Stimulated activated CD4-positive, alpha-beta T cell treated with anti-CD3 and anti-CD28 coated beads, Interleukin-4, amount 100 ng/mL, for 1 hour (primary cell): ENCODE measurements around the gene CDCA3.

Source experiments
- DNase-seq: peaks from one replicate; pipeline ENCODE4 v3.0.0-alpha.2; 2020

Gene CDCA3

DNA sequence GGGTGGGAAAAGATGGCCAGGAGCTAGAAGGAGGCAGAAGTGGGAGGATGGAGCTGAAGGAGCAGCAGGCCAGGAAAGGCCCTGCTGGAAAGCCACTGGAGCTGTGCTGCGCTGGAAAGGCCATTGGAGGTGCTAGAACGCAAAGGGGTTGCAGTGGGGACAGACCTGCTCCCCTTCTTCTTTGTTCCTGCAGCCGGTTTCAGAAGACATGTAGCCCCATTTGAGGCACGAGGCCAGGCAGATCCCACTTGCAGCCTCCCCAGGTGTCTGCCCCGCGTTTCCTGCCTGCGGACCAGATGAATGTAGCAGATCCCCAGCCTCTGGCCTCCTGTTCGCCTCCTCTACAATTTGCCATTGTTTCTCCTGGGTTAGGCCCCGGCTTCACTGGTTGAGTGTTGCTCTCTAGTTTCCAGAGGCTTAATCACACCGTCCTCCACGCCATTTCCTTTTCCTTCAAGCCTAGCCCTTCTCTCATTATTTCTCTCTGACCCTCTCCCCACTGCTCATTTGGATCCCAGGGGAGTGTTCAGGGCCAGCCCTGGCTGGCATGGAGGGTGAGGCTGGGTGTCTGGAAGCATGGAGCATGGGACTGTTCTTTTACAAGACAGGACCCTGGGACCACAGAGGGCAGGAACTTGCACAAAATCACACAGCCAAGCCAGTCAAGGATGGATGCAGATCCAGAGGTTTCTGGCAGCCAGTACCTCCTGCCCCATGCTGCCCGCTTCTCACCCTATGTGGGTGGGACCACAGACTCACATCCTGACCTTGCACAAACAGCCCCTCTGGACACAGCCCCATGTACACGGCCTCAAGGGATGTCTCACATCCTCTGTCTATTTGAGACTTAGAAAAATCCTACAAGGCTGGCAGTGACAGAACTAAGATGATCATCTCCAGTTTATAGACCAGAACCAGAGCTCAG lies 31.7 kb downstream of the CDCA3 start:
- DNase-seq = no peak

DNA sequence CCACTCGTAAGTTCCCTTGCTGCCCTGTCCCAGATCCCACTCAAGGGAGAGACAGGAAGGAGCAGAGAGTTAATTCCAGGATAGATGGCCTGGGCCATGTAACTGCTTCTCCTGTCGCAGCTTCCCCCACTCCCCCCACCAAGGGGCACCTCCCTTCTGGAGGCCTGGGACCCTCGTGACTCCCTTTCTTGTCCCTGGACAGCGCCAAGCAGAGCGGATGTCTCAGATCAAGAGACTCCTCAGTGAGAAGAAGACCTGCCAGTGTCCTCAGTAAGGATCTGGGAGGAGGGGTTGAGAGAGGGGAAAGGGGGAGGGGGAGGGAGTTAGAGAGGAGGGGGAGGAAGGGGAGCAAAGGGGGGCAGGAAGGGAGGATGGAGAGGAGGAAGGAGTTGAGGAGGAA lies 32.4 kb downstream of the CDCA3 start:
- DNase-seq = no peak

DNA sequence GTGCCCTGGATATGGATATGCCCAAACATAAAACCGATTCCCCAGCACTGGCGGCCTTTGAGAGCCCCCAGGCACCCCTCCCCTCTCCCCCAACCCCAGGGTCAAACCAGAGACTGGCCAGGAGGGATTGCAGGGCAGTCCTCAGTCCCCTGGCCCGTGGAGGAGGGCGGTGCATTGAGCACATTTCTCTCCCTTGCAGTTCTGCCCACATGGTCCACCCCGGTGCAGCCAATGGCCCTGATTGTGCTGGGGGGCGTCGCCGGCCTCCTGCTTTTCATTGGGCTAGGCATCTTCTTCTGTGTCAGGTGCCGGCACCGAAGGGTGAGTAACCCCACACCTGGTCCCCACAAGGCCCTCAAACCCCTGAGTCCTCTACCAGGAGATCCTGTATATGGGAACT lies 32.9 kb downstream of the CDCA3 start:
- no peak for DNase-seq

DNA sequence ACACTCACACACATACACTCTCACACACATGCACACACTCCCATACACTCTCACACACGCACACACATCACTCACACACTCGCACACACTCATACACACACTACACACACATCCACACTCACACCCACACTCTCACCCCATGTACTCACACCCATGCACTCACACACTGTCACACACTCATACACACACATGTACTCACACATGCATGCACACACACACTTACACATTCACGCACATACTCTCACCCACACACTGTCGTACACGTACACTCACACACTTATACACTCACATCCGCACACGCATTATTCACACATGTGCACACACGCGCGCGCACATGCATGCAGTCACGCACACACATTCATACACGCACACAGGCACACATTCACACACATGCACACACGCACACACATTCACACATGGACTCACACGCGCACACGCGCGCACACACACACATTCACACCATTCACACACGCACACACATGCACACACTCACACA lies 33.4 kb downstream of the CDCA3 start:
- no peak for DNase-seq

DNA sequence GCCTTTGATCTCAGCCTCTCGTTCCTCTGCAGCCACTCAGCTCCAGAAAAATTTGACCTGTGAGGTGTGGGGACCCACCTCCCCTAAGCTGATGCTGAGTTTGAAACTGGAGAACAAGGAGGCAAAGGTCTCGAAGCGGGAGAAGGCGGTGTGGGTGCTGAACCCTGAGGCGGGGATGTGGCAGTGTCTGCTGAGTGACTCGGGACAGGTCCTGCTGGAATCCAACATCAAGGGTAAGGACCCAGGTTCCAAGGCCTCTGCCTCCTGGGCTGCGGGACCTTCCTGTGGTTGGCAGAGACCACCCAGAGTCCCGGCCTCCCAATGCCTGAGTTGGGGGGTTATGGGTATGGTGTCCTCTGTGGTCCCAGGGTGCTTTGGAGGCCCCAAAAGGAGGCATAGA lies 34.0 kb downstream of the CDCA3 start:
- DNase-seq = no peak

DNA sequence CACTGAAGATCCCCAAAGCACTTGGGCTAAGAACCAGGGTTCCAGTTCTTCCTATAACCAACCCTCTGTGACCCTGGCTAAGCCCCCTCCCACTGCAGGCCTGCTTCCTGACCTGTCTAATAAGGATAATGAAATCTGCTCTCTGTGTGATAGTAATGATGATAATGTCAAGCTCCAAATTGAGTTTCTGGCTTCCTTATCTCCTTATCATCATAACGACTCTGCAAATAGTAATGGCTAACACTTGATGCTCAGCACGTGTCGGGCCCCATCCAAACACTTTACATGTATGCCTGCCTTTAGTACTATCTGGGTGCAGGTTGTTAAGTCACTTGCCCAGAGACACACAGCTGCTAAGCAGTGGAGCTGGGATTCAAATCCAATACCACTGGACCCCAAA lies 34.5 kb downstream of the CDCA3 start:
- no peak for DNase-seq

DNA sequence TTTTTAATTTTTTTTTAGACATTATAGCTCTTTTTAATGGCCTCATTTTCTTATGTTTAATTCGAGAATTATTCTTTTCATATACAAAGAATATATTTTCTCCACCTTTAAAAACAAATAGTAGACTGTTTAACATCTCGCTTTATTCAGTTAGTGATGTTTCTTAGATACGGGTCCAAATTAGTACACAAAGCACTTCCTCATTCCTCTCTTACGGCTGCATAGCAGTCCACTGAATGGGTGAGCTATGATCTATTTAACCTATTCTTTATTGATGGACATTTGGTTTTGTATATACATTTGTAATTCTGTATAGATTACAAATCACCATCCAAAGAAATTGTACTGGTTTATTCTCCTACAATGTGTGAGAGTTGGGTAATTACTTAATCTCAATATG lies 37.7 kb downstream of the CDCA3 start:
- no peak for DNase-seq

DNA sequence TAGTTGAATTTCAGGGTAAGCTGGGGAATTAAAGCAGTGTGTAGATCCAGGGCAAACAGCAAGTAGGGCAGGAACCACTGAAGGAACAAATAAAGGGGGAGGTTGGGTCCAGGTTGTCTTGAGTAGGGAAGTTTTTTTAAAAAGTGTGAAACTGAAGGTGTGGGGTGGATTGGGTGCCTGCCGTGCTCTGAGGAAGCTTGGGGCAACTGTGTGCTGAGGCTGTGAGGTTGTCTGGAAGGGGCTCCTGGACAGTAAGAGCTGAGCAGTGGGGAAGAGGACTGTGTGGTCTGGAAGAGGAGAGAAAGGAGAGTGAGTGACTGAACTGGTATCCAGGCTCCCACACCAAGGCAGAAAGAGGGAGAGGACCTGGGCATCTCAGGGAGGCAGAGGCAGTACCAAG lies 40.3 kb downstream of the CDCA3 start:
- DNase-seq = no peak

DNA sequence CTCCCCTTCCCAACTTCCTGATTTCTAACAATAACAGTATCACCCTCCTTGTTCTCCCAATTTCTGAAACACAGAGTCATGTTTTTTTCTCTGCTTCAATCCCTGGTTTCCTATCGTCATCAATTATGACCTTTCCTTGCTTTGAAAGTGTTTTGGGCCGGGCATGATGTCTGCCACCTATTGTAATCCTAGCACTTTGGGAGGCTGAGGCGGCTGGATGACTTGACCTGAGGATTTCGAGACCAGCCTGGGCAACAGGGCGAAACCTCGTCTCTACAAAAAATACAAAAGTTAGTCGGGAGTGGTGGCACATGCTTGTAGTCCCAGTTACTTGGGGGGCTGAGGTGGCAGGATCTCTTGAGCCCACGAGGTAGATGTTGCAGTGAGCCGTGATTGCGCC lies 42.0 kb downstream of the CDCA3 start:
- DNase-seq = no peak

DNA sequence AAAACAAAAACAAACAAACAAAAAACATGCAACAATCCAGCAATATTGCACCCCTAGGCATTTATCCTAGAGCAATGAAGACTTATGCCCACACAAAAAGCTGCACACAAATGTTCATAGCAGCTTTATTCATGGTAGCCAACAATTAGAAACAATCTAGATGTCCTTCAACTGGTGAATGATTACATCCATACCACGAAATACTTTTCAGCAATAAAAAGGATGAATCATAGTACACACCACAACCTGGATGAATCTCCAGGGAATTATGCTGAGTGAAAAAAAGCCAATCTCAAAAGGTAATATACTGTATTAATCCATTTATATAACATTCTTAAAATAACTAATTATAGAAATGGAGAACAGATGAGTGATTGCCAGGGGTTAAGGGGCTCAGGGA lies 43.9 kb downstream of the CDCA3 start:
- DNase-seq = no peak

DNA sequence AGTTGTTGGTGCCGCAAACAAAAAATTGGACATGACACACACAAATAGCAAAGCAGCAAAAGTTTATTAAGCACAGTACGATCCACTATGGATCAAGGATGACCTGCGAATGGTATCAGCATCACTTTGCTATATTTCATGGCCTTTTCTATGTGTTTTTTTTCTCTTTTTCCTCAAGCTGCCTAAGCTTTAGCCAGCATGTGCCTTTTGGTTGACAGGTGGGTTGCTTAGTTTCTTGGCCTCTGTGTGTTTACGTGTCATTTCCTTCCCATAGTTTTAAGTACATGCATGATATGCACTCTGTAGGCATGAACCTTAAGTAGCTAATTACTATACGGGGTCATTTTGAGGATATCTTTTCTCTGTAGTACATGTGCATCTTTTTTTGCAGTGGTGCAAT lies 51.9 kb downstream of the CDCA3 start:
- no peak for DNase-seq
